ENCODE measurements around the gene CCNH.

DNA sequence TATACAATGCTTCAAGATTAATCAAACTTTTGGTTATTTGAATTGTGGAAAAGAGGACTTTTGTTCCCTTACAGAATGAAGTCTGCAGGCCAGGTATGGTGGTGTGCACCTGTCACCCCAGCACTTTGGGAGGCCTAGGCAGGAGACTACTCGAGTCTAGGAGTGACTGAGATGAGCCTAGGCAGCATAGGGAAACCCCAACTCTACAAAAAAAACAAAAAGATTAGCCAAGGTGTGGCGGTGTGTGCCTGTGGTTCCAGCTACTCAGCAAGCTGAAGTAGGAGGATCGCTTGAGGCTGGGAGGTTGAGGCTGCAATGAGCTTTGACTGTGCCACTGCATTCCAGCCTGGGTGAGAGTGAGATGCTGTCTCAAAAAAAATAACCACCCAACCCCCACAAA is 9.3 kb downstream of the CCNH start:
- no peak for TF ChIP-seq EZH2phosphoT487 (IDR thresholded peaks at IDR 0.05; ENCODE audit: low read depth)
- TF ChIP-seq, protein P1, sequence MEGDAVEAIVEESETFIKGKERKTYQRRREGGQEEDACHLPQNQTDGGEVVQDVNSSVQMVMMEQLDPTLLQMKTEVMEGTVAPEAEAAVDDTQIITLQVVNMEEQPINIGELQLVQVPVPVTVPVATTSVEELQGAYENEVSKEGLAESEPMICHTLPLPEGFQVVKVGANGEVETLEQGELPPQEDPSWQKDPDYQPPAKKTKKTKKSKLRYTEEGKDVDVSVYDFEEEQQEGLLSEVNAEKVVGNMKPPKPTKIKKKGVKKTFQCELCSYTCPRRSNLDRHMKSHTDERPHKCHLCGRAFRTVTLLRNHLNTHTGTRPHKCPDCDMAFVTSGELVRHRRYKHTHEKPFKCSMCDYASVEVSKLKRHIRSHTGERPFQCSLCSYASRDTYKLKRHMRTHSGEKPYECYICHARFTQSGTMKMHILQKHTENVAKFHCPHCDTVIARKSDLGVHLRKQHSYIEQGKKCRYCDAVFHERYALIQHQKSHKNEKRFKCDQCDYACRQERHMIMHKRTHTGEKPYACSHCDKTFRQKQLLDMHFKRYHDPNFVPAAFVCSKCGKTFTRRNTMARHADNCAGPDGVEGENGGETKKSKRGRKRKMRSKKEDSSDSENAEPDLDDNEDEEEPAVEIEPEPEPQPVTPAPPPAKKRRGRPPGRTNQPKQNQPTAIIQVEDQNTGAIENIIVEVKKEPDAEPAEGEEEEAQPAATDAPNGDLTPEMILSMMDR (IDR thresholded peaks at IDR 0.05; ENCODE audit: low read depth, low read length) = no peak
